Right ventricle myocardium superior (tissue), 1 donor: ENCODE data around the gene NR0B1. TPM values are rescaled to one million over a fixed set of nuclear protein-coding genes. Genes with fewer than 3 reads are reported as not detected.

Source experiments
- ATAC-seq: fragments of 200-7000 bp; cut with Tn5 transposase; one replicate; pipeline ENCODE4 v1.9.1; 2020; ENCODE audit warnings: mild to moderate bottlenecking; ENCODE audit not compliant: poor library complexity
- DNase-seq: peaks from one replicate; pipeline ENCODE4 v3.0.0-alpha.2; 2020
- intact Hi-C: fragments of 100-400 bp; cut with DNase I; formaldehyde crosslinking; loops from one replicate; pipeline ENCODE4 v1.11.2; 2022
- long read RNA-seq: library from polyadenylated mRNA; unstranded; transcript quantifications from one replicate; pipeline ENCODE4 v2.0.0, GENCODE V29; 2021
- total RNA-seq: library from RNA; stranded (reverse); fragmentation: NEBNext Ultra II Directional; extraction: Animal tissue kit (Norgen Biotek cat#: 25700); gene quantifications from one replicate; pipeline ENCODE4 v1.2.1, GENCODE V29; 2021
- donor health status: DM: no; HTN: yes; CAD: no; lungs with severe emphysema.

Gene NR0B1, protein sequence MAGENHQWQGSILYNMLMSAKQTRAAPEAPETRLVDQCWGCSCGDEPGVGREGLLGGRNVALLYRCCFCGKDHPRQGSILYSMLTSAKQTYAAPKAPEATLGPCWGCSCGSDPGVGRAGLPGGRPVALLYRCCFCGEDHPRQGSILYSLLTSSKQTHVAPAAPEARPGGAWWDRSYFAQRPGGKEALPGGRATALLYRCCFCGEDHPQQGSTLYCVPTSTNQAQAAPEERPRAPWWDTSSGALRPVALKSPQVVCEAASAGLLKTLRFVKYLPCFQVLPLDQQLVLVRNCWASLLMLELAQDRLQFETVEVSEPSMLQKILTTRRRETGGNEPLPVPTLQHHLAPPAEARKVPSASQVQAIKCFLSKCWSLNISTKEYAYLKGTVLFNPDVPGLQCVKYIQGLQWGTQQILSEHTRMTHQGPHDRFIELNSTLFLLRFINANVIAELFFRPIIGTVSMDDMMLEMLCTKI
- total RNA-seq = not detected
- long read RNA-seq = 0 reads

DNA sequence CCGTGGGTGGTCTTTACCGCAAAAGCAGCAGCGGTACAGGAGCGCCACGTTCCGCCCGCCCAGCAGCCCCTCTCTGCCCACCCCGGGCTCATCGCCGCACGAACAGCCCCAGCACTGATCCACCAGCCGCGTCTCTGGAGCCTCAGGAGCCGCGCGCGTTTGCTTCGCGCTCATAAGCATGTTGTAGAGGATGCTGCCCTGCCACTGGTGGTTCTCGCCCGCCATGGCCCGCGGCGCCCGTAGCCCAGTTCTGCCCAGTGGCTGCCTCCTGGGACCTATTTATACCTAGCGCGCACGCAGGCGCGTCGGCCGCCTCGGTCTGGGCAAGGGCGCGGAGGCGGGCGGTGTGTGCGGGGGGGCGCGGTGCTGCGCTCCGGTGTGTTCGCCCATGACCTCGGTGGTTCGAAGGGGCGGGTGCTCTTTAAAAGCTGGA is at the start of gene NR0B1:
Gene NR0B1, minus strand, starts transcription at position 252 of the 433 bp plus-strand sequence. Its CDS starts 27 bp downstream, at position 225.
- DNase-seq (peak; percentile 39), ATAC-seq (peak; percentile 75)
- intact Hi-C loops = no loop called here

DNA sequence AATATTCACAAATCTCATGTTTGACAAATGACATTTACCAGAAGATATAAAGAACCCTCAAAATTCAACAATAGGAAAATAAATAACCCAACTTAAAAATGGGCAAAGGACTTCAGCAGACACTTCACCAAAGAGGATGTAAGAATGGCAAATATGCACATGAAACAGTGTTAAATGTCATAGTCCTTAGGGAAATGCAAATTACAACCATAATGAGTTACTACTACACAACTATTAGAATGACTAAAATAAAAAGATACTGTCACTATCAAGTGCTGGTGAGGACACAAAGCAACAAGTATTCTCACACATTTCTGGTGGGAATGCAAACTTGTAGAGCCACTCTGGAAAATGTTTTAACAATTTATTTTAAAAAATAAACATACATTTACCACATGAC is 40.8 kb upstream of the NR0B1 start:
- intact Hi-C loops = no loop called here
- ATAC-seq (no peak), DNase-seq (no peak)

DNA sequence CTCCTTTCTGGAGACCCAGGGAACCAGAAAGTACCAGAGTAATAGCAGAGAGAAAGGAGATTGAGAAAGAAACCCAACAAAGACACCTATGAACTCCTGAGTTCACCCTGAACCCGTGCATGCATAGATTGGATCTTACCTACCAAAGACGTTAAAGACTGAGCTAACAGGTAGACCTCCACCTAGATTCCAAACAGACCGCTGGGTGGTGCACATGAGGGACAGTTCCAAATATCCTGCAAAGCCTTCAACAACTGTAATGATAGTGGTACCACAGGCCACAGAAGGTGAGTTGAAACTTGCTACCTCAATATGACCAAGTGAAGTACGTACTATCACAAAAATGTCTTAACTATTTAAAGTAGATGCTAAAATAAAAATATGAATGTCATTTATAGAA is 34.0 kb upstream of the NR0B1 start:
- intact Hi-C loops = no loop called here
- DNase-seq = no peak
- no peak for ATAC-seq

DNA sequence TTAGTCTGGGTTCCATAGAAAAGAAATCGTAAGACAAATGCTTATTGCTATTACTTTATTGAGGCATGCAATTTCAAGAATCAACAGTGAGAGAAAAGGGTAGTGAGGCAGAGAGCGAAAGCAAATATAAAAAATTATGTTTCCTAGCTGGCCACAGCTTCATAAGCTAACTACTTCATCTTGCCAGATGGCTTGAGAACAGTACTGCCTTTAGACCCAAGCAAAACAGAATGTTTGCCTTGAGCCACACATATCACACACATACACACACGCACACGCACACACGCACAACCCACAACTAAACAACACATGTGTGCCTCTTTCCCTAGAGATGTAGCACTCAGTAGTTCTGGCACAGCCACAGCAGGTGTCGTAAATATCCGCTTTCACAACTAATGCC is 31.6 kb upstream of the NR0B1 start:
- no peak for ATAC-seq
- no peak for DNase-seq
- intact Hi-C loops = no loop called here

DNA sequence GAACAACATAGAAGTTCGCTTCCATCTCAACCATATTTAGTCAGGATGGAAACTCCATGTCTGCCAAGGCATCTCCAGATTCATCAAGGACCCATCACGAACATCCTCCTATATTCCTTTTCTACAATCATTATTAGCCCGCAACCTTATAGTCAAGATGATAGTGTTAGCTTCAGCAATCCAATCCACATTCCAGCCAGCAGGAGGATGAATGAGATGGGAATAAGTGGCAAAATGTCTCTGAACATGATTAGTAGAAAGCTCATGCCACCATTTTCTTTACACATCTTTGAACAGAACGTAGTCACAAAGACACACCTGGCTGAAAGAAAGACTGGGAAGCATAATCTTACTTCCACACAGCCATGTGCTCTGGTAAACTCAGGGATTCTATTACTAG is 18.6 kb upstream of the NR0B1 start:
- DNase-seq (no peak), ATAC-seq (no peak)
- intact Hi-C loops = no loop called here

DNA sequence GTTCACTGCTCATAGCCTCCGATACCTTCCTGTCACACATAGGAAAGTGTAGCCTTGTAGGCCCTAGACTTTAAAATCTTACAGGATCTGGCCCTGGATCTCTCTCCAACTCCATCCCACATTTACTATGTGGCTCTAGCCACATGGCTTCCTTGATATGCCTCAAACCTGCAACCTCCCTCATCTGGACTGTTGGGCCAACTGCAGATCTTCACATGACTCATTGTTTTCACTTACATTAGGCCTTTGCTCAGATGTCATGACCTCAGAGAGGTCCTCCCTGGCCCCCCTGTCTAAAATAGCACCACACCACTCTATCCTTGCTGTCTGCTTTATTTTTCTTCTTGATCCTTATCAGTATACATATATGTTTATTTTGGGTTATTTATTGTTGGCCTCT is 8.1 kb upstream of the NR0B1 start:
- intact Hi-C loops = no loop called here
- DNase-seq (no peak), ATAC-seq (no peak)

DNA sequence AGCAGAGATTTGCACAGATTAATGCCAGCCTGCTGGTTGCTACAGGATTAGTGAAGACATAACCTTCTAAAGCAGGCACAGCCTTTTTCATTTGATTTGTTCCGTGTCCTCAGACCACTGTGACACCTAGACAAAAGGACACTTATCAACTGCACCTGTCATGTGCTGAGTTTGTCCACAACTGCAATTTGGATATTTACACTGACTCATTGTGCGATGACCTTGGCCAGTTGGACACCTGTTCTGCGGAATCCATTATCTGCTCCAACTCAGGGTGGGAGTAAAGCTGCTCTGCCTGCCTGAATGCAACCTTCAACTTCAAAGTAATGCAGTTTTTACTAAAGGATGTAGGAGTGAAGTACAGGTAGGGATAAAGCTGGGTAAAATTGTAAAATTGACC is 4.1 kb upstream of the NR0B1 start:
- DNase-seq = no peak
- ATAC-seq = no peak
- intact Hi-C loops = no loop called here

DNA sequence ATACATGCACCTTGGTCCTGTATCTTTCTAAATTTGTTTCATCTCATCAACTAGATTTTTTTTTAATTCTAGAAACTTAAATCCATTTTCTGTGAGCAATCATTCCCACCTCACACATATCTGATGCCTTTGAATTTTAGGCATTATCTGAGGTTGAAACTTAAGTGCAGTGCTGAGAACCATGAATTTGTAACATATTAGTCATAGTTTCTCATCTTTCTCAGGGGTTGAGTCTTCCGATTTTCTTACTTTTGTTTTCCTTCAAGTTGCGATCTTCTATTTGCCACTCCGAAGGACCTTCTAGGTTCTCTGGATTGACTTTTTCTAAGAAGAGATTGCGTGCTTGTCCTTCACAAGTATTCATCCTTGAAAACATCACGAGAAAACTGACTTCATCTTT is 3.7 kb upstream of the NR0B1 start:
- DNase-seq (no peak), ATAC-seq (no peak)
- intact Hi-C loops = no loop called here

DNA sequence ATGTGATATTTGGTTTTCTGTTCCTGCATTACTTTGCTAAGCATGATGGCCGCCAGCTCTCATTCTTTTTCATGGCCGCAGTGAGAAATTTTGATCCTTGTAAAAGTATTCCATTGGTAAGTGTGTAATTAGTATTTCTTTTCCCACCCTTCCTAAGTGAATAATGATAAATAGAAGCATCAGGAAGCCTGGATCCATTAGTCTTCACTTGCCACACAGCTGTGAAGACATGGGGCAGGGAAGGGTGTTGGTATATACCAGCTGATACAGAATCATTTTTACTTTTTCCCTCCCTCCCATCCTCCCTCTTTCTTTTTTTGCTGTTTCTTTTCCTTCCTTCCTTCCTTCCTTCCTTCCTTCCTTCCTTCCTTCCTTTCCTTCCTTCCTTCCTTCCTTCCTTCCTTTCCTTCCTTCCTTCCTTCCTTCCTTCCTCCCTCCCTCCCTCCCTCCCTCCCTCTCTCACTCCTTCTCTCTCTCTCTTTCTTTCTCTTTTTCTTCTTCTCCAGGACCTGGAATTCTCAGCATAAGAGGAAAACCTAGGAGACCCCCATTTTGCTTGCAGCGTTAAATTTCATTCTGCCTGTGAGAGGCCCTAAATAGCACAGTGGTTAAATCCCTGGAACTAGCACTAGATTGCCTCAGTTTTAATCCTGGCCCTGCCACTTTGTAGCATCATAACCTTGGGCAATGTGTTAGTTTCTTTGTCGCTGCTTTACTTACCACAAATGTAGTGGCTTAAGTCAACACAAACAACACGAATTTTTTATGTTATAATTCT is 1.4 kb upstream of the NR0B1 start:
- no peak for ATAC-seq
- intact Hi-C loops = no loop called here

GRCh38 chrX:30308263-30309138 is 689 bp downstream of the NR0B1 start:
- peak; percentile 46 for ATAC-seq
- intact Hi-C loops = no loop called here
- no peak for DNase-seq

More for the DNA sequence above, 1.4 kb upstream of the NR0B1 start:
- no peak for DNase-seq

DNA sequence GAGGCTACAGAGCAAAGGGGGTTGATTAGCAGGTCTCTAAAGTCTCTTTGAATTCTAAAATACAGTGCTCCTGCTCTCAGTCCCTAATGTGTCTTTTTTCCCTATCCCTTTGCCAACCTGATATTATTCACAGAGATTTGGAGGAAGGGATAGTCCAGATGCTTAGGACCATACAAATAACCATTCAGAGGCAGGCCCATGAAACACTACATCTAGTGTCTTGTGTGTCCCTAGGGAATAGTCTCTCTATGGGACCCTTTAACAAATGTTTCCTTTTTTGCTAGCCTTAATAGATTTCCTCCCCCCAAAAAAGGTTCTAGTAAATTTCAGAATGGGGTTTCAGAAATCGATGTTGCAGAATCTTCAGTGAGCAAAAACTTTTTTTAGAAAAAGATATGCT is 1.7 kb downstream of the NR0B1 start:
- ATAC-seq (no peak), DNase-seq (no peak)
- intact Hi-C loops = no loop called here

- intact Hi-C loops = no loop called here
- no peak for ATAC-seq
These were observed 4.3 kb downstream of the NR0B1 start for GRCh38 chrX:30304866-30305265.

DNA sequence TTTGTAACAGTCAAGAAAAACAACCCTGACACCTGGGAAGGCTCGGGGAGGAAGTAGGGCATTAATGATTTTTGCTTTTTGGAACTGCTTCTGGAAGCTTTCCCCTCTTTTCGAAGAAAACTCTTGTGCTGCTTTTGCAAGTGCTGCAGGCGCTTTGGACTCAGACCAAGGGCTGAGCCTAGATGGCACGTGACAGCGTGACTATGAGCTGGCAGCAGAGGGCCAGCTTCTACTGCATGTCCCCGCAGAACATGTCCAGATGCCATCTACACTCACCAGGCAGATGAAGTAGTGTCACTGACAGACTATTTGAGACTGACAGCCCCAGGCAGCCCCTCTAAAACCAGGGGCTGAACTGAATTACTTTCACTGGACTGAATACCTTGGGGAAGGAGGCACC is 6.2 kb downstream of the NR0B1 start:
- intact Hi-C loops = no loop called here
- peak; percentile 42 for DNase-seq

More at GRCh38 chrX:30304866-30305265, 4.3 kb downstream of the NR0B1 start:
- DNase-seq = no peak

DNA sequence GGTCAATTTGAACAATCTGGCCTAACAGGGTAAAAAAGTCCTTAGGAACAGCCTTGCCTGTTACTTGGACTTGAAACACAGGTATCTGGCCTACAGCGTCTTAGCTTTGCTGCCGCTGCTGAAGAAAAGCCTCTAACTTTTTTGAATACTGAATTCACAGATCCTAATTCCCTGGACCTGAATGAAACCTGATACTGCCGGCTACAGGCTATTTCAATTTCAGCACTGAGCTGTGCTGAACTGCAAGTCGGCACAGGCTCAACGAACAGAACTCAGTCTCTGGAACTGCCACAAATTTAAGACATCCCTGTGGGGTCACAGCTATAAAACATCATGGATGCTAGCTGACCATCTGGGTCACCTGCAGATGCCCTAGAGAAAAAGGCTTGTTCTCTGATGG is 7.2 kb downstream of the NR0B1 start:
- DNase-seq (no peak), ATAC-seq (peak; percentile 68)
- intact Hi-C loops = no loop called here

More for the DNA sequence above, 6.2 kb downstream of the NR0B1 start:
- ATAC-seq = peak; percentile 81

- intact Hi-C loops = no loop called here
- no peak for DNase-seq
- no peak for ATAC-seq
These were observed 8.0 kb downstream of the NR0B1 start for GRCh38 chrX:30301208-30301607.

DNA sequence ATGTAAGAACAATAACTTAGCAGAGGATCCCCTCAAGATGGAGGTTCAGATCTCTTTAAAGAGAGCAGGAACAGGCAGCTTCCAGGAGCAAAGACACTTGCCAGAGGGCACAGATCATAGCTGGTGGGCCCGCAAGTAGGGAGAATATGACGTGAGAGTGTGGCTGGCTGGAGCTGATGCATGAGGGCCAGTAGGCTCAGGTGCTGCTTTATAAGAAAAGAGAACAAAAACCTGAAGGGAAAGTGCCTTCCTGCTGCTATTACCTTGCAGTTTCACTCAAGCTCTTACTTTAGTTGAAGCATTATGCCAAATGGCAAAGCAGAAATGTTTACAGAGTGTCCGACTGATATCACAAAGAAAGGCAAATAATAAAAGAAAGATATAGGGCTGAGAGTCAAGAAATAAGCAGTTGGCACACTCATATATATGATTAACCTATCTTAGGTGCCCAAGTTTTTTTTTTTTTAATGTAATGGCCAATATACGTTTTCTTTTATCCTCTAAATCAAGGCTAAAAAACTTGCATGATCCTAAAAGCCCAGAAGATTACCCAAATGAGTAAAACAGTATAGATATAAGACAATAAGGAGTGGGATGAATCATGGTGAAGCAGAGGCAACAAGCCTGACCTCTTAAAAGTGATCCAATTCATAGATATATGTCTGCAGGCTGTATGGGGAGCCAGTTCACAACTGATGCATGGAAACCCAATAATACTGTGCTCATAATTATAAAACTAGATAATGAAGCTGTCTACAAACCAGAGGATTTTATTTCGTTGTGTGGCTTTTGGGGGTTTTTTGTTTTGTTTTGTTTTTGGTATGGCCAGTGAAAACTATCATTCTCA is 12.6 kb downstream of the NR0B1 start:
- intact Hi-C loops = no loop called here
- DNase-seq (no peak), ATAC-seq (no peak)

DNA sequence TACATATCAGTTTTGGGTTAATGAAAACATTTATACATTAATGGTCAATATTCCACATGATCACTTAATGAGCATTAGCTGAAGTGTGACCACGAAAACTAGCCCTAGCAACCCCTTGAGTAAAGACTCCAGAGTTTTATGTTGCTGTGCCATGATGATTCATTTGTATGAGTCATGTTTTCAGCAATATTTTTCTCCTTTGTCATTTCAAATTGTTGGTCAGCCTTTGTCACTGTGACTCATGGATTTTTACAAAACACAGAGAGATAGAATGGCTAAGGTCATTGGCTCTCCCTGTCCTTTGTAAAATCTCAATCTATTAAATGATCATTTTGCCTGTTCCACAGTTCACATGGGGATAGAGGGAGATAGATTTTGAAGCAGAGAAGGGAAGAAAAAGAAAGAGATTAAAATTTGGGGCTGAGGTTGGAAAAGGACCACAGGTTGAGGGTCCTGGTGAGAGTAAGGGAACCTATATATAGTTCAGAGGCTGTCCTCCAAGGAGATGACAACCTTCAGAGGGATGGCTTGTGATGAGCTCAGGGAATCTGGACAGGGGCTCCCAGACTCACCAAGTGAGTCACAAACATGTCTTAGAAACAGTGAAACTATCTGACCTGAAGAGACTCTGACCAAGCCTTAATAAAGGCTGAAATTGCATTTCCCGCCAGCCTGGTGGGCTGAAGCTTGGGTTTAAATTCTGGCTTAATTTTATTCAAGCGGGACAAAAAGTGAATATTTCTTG is 25.6 kb downstream of the NR0B1 start:
- intact Hi-C loops = no loop called here
- ATAC-seq (no peak), DNase-seq (no peak)
